Gastroesophageal sphincter (tissue), 3 donors: Measurements from ENCODE around the gene ENO3.

Source experiments
- POLR2A ChIP-seq, 2 donors: fragments of 450-650 bp; IDR thresholded peaks; one replicate each; pipeline ENCODE4 v1.6.1; 2017; ENCODE audit warnings: antibody characterized with exemption in 2 of 2, mild to moderate bottlenecking in 2 of 2, moderate library complexity in 1 of 2
- TF ChIP-seq, protein P1 (sequence below), 4 experiments: fragments of 200-600 bp in 2 of 4; fragments of 450-650 bp in 2 of 4; sonication (generic) in 1 of 4; IDR thresholded peaks; one replicate each; pipeline ENCODE4 v1.5.1; 2017 to 2019; ENCODE audit warnings: antibody characterized with exemption in 4 of 4, mild to moderate bottlenecking in 2 of 4, moderate library complexity in 2 of 4

DNA sequence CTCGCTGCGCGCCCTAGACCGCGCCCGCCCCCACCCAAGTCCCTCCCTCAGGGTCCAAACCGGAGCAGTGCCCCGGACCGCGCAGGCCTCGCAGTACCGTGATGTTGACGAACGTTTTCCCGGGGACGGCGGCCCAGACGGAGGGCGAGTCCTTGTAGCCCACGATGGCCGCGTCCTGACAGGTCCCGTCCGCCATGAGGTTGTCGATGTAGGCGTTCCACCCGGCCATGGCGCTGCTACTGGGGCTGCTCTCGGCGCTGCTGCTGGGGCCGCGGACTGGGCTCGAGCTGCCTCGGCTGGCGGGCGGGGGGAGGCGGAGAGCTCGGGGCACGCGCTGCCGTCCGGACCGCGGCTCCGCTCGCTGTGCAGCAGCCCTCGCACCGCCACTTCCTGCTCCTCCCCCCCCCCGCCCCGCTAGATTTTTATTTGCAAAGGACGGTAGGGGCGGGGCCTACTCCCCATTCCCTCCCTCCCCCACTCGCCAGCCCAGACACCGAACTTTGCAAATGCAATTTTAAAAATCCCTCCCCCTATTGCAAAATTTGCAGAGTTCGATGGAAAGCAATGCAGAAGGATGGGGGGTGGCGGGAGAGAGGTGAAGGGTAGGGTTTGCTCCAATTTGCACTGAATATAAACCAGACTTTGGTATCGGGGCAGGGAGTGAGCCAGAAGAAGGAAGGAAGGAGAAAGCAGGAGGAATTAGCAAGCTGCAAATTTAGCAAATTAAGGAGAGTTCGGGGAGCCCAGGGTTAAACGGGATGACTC is 2.6 kb upstream of the ENO3 start, which contains the start of gene PFN1:
- TF ChIP-seq, protein P1, sequence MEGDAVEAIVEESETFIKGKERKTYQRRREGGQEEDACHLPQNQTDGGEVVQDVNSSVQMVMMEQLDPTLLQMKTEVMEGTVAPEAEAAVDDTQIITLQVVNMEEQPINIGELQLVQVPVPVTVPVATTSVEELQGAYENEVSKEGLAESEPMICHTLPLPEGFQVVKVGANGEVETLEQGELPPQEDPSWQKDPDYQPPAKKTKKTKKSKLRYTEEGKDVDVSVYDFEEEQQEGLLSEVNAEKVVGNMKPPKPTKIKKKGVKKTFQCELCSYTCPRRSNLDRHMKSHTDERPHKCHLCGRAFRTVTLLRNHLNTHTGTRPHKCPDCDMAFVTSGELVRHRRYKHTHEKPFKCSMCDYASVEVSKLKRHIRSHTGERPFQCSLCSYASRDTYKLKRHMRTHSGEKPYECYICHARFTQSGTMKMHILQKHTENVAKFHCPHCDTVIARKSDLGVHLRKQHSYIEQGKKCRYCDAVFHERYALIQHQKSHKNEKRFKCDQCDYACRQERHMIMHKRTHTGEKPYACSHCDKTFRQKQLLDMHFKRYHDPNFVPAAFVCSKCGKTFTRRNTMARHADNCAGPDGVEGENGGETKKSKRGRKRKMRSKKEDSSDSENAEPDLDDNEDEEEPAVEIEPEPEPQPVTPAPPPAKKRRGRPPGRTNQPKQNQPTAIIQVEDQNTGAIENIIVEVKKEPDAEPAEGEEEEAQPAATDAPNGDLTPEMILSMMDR (IDR thresholded peaks at IDR 0.05): no peak
- peak; percentile 90 to 94 for TF ChIP-seq POLR2A (IDR thresholded peaks at IDR 0.05)
